HepG2 (cell line): ENCODE measurements around the gene ESYT3.

Experiments
- CREBL2 ChIP-seq: sonication (generic); formaldehyde crosslinking; IDR thresholded peaks from 2 replicates; pipeline ENCODE4 v1.8.1; 2023; ENCODE audit warnings: missing genetic modification reagents, mild to moderate bottlenecking, borderline replicate concordance
- CTCF ChIP-seq: sonication (generic); formaldehyde crosslinking; IDR thresholded peaks from 2 replicates; pipeline ENCODE4 v1.5.0; 2020; ENCODE audit warnings: mild to moderate bottlenecking, missing genetic modification reagents, moderate library complexity
- EP300 ChIP-seq, 3 experiments: sonication (generic) in 1 of 3; formaldehyde crosslinking in 1 of 3; IDR thresholded peaks; 2 replicates each; pipeline versions ENCODE4 v1.5.1 to v1.6.1; 2011 to 2020; ENCODE audit warnings: low read depth in 2 of 3, low read length in 2 of 3, borderline replicate concordance in 1 of 3, improper control_type of control experiment in 1 of 3, mild to moderate bottlenecking in 1 of 3, missing genetic modification reagents in 1 of 3, moderate library complexity in 1 of 3
- KDM4B ChIP-seq: sonication (generic); formaldehyde crosslinking; IDR thresholded peaks from 2 replicates; pipeline ENCODE4 v1.4.0; 2020; ENCODE audit warnings: missing genetic modification reagents
- MAX ChIP-seq: IDR thresholded peaks from 2 replicates; pipeline ENCODE4 v1.6.1; 2012; ENCODE audit warnings: inconsistent platforms
- POLR2AphosphoS2 ChIP-seq: IDR thresholded peaks from 2 replicates; pipeline ENCODE4 v1.6.1; 2011; ENCODE audit warnings: low read depth, low read length, improper control_type of control experiment
- SMARCC2 ChIP-seq: fragments of 450-650 bp; IDR thresholded peaks from 2 replicates; pipeline ENCODE4 v1.6.1; 2017; ENCODE audit warnings: antibody characterized with exemption, mild to moderate bottlenecking
- TAF1 ChIP-seq: sonication (generic); formaldehyde crosslinking; IDR thresholded peaks from 2 replicates; pipeline ENCODE4 v1.4.0; 2020; ENCODE audit warnings: missing genetic modification reagents
- TERF1 ChIP-seq: sonication (generic); formaldehyde crosslinking; IDR thresholded peaks from 2 replicates; pipeline ENCODE4 v1.8.0; 2022; ENCODE audit warnings: mild to moderate bottlenecking, missing genetic modification reagents, moderate library complexity

- TF ChIP-seq EP300 (IDR thresholded peaks at IDR 0.05; ENCODE audit: low read depth in 2 of 2, low read length in 2 of 2) = no peak
- TF ChIP-seq EP300 (CRISPR knock-in tag; IDR thresholded peaks at IDR 0.05; ENCODE audit: borderline replicate concordance) = no peak
- TF ChIP-seq POLR2AphosphoS2 = no peak
- no peak for TF ChIP-seq CREBL2 (CRISPR knock-in tag)
- TF ChIP-seq MAX = no peak
- no peak for TF ChIP-seq KDM4B
- no peak for TF ChIP-seq CTCF (CRISPR knock-in tag)
- no peak for TF ChIP-seq SMARCC2
- TF ChIP-seq TAF1 (CRISPR knock-in tag) = no peak
- no peak for TF ChIP-seq TERF1 (CRISPR knock-in tag)
These were observed 16.4 kb downstream of the ESYT3 start for GRCh38 chr3:138450704-138451424.
